Measurements from ENCODE around the gene ST8SIA5. TPM values are rescaled to one million over a fixed set of nuclear protein-coding genes. Genes with fewer than 3 reads are reported as not detected.

The ST8SIA5 gene
- polyA plus RNA-seq, 1 donor from 2014 or later = 0.93 TPM

DNA sequence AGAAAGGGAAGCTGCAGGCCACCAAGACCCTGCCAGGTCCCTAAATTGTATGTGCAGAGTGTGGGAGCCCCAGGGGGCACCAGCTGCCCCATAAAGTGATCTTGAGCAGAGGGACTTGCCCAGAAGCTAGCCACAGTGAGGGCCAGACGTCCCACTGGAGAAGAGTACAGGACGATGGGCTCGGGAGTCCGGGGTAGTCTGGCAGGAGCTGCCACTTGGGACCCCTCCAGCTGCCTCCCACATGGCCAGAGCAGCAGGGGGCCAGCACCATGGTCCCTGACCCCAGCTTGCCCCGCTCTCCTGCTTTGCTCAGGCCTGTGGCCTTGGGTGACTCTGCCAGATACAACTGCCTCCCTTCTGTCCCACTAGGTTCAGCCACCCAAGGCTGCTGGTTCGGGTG lies 88.2 kb downstream of the ST8SIA5 start:
- no peaks in the 10 kb centered on the region for H3K79me2 ChIP-seq (replicated peaks; ENCODE audit: insufficient read depth, low read length)
- no peak overlapping the region for H3K4me2 ChIP-seq (ENCODE audit: low read length)
- no peak overlapping the region for H3K27ac ChIP-seq (ENCODE audit: low read length)
- H3K9me3 ChIP-seq (ENCODE audit: low read length) = no peaks in the 10 kb centered on the region
- H3K4me3 ChIP-seq (ENCODE audit: low read length) = no peak overlapping the region
- no peaks in the 10 kb centered on the region for H3K36me3 ChIP-seq (ENCODE audit: insufficient read depth, low read length)
- no peaks in the 10 kb centered on the region for H3K27me3 ChIP-seq (ENCODE audit: insufficient read depth, low read depth, low read length)
- no peaks in the 10 kb centered on the region for H3K9me2 ChIP-seq (ENCODE audit: insufficient read depth, low read length)
- no peak overlapping the region for H2AFZ ChIP-seq (ENCODE audit: low read depth, low read length)
- TF ChIP-seq EP300 (conservative IDR thresholded peaks at IDR 0.05; ENCODE audit: poor library complexity, severe bottlenecking) = no peak
- TF ChIP-seq EZH2 (IDR thresholded peaks at IDR 0.05; ENCODE audit: borderline replicate concordance, insufficient read depth, low read length, poor library complexity, severe bottlenecking) = no peak
- TF ChIP-seq SMC3 (conservative IDR thresholded peaks at IDR 0.05; ENCODE audit: poor library complexity) = no peak
- TF ChIP-seq RAD21 (conservative IDR thresholded peaks at IDR 0.05) = no peak
- no peak for TF ChIP-seq POLR2AphosphoS5 (IDR thresholded peaks at IDR 0.05)
- no peak for TF ChIP-seq MXI1 (conservative IDR thresholded peaks at IDR 0.05; ENCODE audit: poor library complexity, severe bottlenecking)
- no peak for TF ChIP-seq TAF1 (IDR thresholded peaks at IDR 0.05; ENCODE audit: low read depth)
- TF ChIP-seq, protein P1, sequence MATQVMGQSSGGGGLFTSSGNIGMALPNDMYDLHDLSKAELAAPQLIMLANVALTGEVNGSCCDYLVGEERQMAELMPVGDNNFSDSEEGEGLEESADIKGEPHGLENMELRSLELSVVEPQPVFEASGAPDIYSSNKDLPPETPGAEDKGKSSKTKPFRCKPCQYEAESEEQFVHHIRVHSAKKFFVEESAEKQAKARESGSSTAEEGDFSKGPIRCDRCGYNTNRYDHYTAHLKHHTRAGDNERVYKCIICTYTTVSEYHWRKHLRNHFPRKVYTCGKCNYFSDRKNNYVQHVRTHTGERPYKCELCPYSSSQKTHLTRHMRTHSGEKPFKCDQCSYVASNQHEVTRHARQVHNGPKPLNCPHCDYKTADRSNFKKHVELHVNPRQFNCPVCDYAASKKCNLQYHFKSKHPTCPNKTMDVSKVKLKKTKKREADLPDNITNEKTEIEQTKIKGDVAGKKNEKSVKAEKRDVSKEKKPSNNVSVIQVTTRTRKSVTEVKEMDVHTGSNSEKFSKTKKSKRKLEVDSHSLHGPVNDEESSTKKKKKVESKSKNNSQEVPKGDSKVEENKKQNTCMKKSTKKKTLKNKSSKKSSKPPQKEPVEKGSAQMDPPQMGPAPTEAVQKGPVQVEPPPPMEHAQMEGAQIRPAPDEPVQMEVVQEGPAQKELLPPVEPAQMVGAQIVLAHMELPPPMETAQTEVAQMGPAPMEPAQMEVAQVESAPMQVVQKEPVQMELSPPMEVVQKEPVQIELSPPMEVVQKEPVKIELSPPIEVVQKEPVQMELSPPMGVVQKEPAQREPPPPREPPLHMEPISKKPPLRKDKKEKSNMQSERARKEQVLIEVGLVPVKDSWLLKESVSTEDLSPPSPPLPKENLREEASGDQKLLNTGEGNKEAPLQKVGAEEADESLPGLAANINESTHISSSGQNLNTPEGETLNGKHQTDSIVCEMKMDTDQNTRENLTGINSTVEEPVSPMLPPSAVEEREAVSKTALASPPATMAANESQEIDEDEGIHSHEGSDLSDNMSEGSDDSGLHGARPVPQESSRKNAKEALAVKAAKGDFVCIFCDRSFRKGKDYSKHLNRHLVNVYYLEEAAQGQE (IDR thresholded peaks at IDR 0.05; ENCODE audit: borderline replicate concordance) = no peak
- TF ChIP-seq, protein P2, sequence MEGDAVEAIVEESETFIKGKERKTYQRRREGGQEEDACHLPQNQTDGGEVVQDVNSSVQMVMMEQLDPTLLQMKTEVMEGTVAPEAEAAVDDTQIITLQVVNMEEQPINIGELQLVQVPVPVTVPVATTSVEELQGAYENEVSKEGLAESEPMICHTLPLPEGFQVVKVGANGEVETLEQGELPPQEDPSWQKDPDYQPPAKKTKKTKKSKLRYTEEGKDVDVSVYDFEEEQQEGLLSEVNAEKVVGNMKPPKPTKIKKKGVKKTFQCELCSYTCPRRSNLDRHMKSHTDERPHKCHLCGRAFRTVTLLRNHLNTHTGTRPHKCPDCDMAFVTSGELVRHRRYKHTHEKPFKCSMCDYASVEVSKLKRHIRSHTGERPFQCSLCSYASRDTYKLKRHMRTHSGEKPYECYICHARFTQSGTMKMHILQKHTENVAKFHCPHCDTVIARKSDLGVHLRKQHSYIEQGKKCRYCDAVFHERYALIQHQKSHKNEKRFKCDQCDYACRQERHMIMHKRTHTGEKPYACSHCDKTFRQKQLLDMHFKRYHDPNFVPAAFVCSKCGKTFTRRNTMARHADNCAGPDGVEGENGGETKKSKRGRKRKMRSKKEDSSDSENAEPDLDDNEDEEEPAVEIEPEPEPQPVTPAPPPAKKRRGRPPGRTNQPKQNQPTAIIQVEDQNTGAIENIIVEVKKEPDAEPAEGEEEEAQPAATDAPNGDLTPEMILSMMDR (IDR thresholded peaks at IDR 0.05; ENCODE audit: poor library complexity, severe bottlenecking) = no peak
- H3F3A ChIP-seq (ENCODE audit: insufficient read depth, low read length, poor library complexity, severe bottlenecking) = no peaks in the 10 kb centered on the region
- H4K20me1 ChIP-seq (ENCODE audit: insufficient read depth) = no peaks in the 10 kb centered on the region
- H3K9ac ChIP-seq (ENCODE audit: low read length) = no peak overlapping the region

DNA sequence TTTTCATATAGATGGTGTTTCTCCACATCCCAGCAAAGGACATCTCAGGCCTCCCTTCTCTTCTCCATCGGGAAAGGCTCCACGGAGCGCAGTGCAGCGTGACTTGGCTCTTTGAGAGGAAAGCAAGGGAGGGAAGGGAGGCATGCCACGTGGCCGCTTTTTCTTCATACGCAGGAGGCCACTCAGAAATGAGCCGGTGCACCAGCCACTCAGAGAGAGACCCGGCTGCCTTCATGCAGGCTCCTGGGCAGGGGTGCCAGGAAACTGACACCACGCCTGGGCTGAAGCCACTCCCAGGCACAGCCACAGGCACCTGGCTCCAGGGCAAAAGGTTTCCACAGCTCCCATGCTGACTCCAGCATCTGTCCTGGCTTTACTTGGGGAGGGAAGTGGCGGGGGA lies 88.7 kb downstream of the ST8SIA5 start:
- no peaks in the 10 kb centered on the region for H3K9me2 ChIP-seq (ENCODE audit: insufficient read depth, low read length)
- H3K79me2 ChIP-seq (replicated peaks; ENCODE audit: insufficient read depth, low read length) = no peaks in the 10 kb centered on the region
- no peaks in the 10 kb centered on the region for H3F3A ChIP-seq (ENCODE audit: insufficient read depth, low read length, poor library complexity, severe bottlenecking)
- H3K9ac ChIP-seq (ENCODE audit: low read length) = no peak overlapping the region
- no peaks in the 10 kb centered on the region for H3K9me3 ChIP-seq (ENCODE audit: low read length)
- no peak overlapping the region for H3K4me2 ChIP-seq (ENCODE audit: low read length)
- no peaks in the 10 kb centered on the region for H4K20me1 ChIP-seq (ENCODE audit: insufficient read depth)
- TF ChIP-seq TAF1 (IDR thresholded peaks at IDR 0.05; ENCODE audit: low read depth) (no peak), EP300 (conservative IDR thresholded peaks at IDR 0.05; ENCODE audit: poor library complexity, severe bottlenecking) (no peak), SMC3 (conservative IDR thresholded peaks at IDR 0.05; ENCODE audit: poor library complexity) (no peak), RAD21 (conservative IDR thresholded peaks at IDR 0.05) (no peak), POLR2AphosphoS5 (IDR thresholded peaks at IDR 0.05) (no peak), MXI1 (conservative IDR thresholded peaks at IDR 0.05; ENCODE audit: poor library complexity, severe bottlenecking) (no peak)
- TF ChIP-seq, protein P1 (IDR thresholded peaks at IDR 0.05; ENCODE audit: borderline replicate concordance) = no peak
- H2AFZ ChIP-seq (ENCODE audit: low read depth, low read length) = no peak overlapping the region
- H3K4me3 ChIP-seq (ENCODE audit: low read length) = no peak overlapping the region
- H3K27ac ChIP-seq (ENCODE audit: low read length) = no peak overlapping the region
- H3K36me3 ChIP-seq (ENCODE audit: insufficient read depth, low read length) = no peaks in the 10 kb centered on the region
- no peaks in the 10 kb centered on the region for H3K27me3 ChIP-seq (ENCODE audit: insufficient read depth, low read depth, low read length)

Measured in neural cell (in vitro differentiated cells).